NCI-H2107 treated with DMSO at 0.1 percent for 48 hours (cell line): Measurements from ENCODE around the gene DAB1.

ENCODE experiments used
- DNase-seq: peaks from one replicate; lab custom pipeline; 2025; ENCODE audit not compliant: unreplicated experiment; lab: John Stamatoyannopoulos, UW

The DAB1 gene

GRCh38 chr1:57279909-57280666 is 143.8 kb downstream of the DAB1 start:
- DNase-seq, result peak; percentile 13

DNA sequence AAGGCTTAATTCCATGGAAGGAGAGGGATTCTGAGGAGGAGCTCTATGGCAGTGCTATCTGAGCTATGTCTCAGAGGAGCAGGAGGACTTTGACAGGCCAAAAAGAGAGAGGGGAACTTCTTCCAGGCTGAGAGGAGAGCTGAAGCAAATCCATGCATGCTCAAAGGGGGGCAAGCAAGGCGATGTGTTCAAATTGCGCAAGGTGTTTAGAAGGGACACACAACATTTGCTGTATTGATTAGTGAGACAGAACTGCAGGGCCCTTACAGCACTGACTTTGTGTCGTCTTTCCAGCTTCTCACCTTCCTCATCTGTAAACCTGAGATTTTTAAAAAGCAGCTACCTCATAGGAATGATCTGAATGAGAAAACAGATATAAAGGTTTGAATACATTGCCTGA is 145.3 kb downstream of the DAB1 start:
- DNase-seq, result no peak

DNA sequence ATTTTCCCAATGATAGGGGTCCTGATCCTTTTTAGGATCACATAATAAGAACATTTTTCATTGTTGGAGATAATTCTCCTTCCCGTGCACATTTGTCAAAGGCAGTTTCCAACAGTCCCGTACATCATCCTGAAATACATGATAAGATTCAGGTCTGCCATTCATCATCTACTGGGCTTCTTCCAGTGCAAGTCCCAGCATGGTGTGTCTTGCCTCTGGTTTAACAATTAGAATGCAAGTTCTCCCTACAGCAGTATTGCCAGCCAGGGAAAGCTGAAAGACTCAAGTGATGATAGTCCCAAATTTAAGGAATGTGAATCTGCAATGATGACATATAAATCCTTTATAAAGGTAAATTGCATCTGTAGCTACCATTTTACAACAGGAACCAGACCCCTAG is 146.2 kb downstream of the DAB1 start:
- DNase-seq, result no peak

DNA sequence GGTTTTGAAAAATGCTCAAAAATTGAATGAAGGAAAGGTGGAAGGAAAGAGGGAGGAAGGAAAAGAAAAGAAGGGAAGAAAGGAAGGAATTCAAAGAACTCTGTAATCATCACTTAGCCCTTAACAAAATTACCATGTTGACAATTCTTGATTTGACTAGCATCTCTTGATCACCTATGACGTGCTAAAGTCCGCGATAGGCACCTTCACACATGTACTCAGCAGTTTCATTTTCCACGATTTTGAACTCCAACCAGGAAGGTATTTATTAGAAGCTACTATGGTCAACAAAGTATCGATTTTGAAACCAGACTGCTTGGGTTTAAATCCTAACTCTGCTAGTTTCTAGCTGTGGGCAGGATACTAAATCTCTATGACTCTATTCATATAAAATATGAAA is 146.9 kb downstream of the DAB1 start:
- DNase-seq, result no peak

- no peak for DNase-seq
These were observed 151.3 kb downstream of the DAB1 start for GRCh38 chr1:57272601-57273000.

DNA sequence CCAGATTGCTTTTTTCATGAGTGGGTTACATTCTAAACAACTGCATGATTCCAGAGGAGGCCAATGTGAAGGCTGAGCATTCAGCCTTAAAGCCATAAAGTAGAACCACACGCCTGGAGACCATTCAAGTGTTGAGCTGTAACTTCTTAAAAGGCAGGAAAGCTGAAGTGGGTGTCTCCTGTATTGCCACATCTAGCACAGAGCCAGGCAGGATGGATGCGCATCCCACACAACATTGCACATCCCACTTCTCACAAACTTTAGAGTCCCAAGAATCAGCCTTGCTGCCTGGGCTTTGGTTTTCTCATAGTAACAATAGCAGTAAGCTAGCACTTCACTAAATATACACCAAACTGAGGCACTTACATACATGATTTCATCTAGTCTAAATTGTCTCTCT is 151.7 kb downstream of the DAB1 start:
- no peak for DNase-seq

GRCh38 chr1:57270927-57271698 is 152.7 kb downstream of the DAB1 start:
- peak; percentile 75 for DNase-seq

DNA sequence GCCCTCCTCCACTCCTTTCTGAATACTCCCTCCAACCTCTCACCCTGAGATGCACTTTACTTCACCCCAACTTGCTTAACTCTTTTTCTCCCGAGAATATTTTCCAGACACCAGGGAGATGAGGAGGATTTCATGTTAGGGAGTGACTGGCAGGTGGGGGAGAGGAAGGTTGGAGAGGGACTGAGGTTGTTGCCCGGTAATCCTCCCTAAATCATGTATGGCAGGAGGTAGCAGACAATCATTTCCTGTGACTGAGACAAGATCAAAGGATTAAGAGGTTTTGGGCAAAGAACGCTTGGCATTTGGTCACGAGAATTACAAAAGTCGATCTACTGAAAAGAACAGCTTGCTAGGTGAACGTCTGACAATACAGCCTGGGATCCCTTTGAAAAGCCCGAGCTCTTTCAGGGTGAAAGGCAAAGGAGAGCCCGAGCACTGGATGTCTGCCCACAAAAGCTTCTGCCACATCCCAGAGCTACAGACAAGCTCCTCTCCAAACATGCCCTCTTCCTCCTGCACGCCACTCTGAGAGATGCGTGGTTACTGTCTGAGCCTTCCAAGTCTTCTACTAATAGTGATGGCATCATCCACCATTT is 154.1 kb downstream of the DAB1 start:
- DNase-seq, result no peak

- no peak for DNase-seq
These were observed 158.8 kb downstream of the DAB1 start for GRCh38 chr1:57265104-57265503.

- no peak for DNase-seq
These were observed 161.4 kb downstream of the DAB1 start for GRCh38 chr1:57262472-57262871.

DNA sequence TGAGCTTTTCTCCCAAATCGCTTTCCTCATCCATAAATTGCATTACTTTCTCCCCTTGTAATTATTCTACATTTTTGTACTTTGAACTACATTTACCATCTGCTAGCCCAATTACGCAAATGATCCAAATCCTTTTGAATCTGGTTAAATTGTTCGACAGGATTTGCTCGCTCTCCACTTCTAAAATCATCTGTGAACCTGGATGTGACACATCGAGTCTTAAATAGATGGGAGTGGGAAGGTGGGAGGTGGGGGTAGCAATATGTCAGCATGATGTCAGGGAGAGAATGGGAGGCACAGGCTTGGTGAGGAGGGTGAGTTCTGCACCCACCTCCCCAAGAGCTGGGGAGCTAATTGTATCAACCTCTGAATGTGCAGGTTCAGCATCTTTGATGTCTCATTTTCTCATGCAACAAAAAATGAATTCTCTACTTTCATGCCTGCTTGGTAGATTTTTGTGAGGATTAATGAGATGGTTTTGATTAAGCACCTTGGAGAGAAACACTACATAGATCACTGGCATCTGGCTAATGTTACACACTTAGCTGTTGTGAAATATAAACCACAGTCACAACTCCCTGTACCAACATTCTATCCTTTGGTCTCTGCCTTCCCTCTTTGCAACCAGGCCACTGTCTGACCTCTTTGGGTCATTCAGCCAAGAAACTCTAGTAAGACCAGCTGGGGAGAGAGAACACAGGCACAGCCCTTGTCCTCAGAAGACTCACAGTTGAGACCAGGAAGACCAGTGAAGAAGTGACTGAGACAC is 165.1 kb downstream of the DAB1 start:
- no peak for DNase-seq

DNA sequence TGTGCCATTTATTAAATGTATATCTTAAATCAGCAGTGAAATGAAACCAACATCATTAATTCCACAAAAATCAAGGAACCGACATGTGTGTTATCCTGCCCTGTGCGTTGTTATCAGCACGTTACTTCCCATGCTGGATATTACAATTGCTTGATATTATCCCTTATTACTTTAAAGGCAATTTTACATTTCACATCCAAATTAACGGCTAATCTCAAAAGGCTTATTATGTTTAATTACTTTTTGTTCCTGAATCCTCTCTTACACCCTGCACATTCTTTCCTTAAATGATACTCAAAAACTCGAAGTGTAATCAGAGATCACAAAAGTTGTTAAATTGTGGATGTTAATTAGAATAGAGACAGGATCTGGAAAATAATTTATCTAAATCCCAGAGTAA is 167.9 kb downstream of the DAB1 start:
- no peak for DNase-seq

GRCh38 chr1:57254022-57254421 is 169.8 kb downstream of the DAB1 start:
- DNase-seq, result no peak

- no peak for DNase-seq
These were observed 171.1 kb downstream of the DAB1 start for GRCh38 chr1:57252597-57253294.

GRCh38 chr1:57250021-57250420 is 173.8 kb downstream of the DAB1 start:
- DNase-seq, result no peak

GRCh38 chr1:57249511-57249910 is 174.3 kb downstream of the DAB1 start:
- no peak for DNase-seq

- DNase-seq, result no peak
These were observed 175.0 kb downstream of the DAB1 start for GRCh38 chr1:57248830-57249229.

DNA sequence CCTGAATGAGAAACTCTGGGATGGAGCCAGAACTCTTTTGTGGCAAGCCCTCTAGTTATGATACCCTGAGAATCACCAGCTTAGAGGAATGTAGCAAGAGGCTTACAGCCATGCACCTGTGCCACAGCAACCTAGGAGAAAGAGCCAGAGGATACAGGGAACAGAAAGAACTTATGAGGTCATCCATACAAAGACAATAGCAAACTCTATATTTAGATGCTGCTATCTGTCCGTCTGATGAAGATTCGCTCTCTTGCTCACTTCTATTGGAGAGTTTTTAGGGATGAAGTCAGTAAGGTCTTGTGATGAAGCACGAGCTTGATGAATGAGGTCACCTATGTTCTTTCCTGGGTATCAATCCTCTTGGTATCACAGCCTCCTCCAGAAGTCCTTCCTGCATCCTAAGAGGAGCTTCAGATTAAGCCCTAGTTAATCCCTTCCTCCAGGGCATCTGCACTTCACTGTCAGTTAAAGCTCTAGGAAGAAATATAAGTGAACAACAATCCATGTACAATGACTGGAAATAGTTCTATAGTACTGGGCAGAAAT is 185.6 kb downstream of the DAB1 start:
- no peak for DNase-seq

- DNase-seq, result no peak
These were observed 187.9 kb downstream of the DAB1 start for GRCh38 chr1:57235730-57236510.

DNA sequence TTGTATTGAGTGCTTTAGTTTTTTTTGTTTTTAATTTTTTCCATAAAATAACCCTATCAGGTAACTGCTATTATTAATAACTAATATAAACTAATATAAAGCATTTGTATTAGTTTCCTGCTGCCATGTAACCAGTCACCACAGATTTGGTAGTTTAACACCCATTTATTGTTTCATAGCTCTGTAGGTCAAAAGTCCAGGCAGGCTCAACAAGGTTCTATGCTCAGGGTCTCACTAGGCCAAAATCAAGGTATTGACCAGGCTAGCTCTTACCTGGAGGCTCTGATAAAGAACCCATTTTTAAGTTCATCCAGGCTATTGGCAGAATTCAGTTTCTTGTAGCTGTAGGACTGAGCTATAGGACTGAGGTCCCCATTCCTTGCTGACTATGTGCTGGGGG is 189.4 kb downstream of the DAB1 start:
- DNase-seq, result no peak
